ENCODE measurements around the gene ADCK1.

- TF ChIP-seq POLR2A (IDR thresholded peaks at IDR 0.05; ENCODE audit: low read depth, low read length) (no peak), TAF1 (IDR thresholded peaks at IDR 0.05; ENCODE audit: borderline replicate concordance, low read depth, low read length) (no peak)
Measured at GRCh38 chr14:77964586-77964985, 164.7 kb downstream of the ADCK1 start.

Measured in GM12892 (cell line).